Measurements from ENCODE around the gene MALT1.

GRCh38 chr18:58669731-58670378 lies 1.4 kb upstream of the MALT1 start:
- TF ChIP-seq CTCF (IDR thresholded peaks at IDR 0.05) (no peak), POLR2A (IDR thresholded peaks at IDR 0.05) (no peak)
